HG03342 (cell line): Measurements from ENCODE around the gene ACOT9.
"Not testable (repeated sequence)": the region's sequence is repeated elsewhere in the genome, so short reads cannot be mapped to it uniquely, and the experiment has no call there.

ENCODE experiments used
- ATAC-seq: cut with Tn5 transposase; IDR thresholded peaks from one replicate; pipeline ENCODE4 v1.9.1; 2021; ENCODE audit warnings: mild to moderate bottlenecking, moderate library complexity; ENCODE audit not compliant: unreplicated experiment

The ACOT9 gene

GRCh38 chrX:23742697-23743622, at the start of gene ACOT9:
TSS of gene ACOT9 (minus strand) at chrX:23743276. CDS start at chrX:23743144, 132 bp downstream.
- ATAC-seq = peak; percentile 95

GRCh38 chrX:23790155-23790497, 47.0 kb upstream of the ACOT9 start:
- ATAC-seq = no peak

GRCh38 chrX:23789386-23790154, 46.5 kb upstream of the ACOT9 start:
- no peak for ATAC-seq

- ATAC-seq = no peak
These were observed 45.9 kb upstream of the ACOT9 start for GRCh38 chrX:23788946-23789345.

- peak; percentile 62 for ATAC-seq
These were observed 45.4 kb upstream of the ACOT9 start for GRCh38 chrX:23788521-23788920.

GRCh38 chrX:23787745-23788118, 44.7 kb upstream of the ACOT9 start:
- no peak for ATAC-seq

GRCh38 chrX:23786268-23786815, 43.3 kb upstream of the ACOT9 start:
- ATAC-seq = no peak

GRCh38 chrX:23785580-23785979, 42.5 kb upstream of the ACOT9 start:
- ATAC-seq = no peak

- no peak for ATAC-seq
These were observed 41.6 kb upstream of the ACOT9 start for GRCh38 chrX:23784470-23785331.

GRCh38 chrX:23783589-23784469, 40.8 kb upstream of the ACOT9 start:
- no peak for ATAC-seq

GRCh38 chrX:23782863-23783588, 40.0 kb upstream of the ACOT9 start, which contains the start of gene SAT1:
TSS of gene SAT1 (plus strand) at chrX:23783173. CDS start at chrX:23783352, 179 bp downstream.
- peak; percentile 79 for ATAC-seq

- no peak for ATAC-seq
These were observed 39.4 kb upstream of the ACOT9 start for GRCh38 chrX:23782455-23782854.

GRCh38 chrX:23779025-23779424, 35.9 kb upstream of the ACOT9 start:
- ATAC-seq = no peak

- ATAC-seq = no peak
These were observed 33.3 kb upstream of the ACOT9 start for GRCh38 chrX:23776363-23776762.

GRCh38 chrX:23773601-23774175, 30.6 kb upstream of the ACOT9 start:
- peak; percentile 91 for ATAC-seq

- ATAC-seq = not testable (repeated sequence)
These were observed 28.0 kb upstream of the ACOT9 start for GRCh38 chrX:23771086-23771485.

- ATAC-seq = no peak
These were observed 27.1 kb upstream of the ACOT9 start for GRCh38 chrX:23770142-23770541.

- ATAC-seq = no peak
These were observed 23.8 kb upstream of the ACOT9 start for GRCh38 chrX:23766650-23767551.
